ENCODE results near the gene CHRNA3. TPM values are rescaled to one million over a fixed set of nuclear protein-coding genes. Genes with fewer than 3 reads are reported as not detected.
A peak's percentile ranks its signal among the peaks of the same experiment; 100 is the strongest.

The CHRNA3 gene
- total RNA-seq, 4 donors from 2014 or later = 1.3 TPM; not detected in 2

DNA sequence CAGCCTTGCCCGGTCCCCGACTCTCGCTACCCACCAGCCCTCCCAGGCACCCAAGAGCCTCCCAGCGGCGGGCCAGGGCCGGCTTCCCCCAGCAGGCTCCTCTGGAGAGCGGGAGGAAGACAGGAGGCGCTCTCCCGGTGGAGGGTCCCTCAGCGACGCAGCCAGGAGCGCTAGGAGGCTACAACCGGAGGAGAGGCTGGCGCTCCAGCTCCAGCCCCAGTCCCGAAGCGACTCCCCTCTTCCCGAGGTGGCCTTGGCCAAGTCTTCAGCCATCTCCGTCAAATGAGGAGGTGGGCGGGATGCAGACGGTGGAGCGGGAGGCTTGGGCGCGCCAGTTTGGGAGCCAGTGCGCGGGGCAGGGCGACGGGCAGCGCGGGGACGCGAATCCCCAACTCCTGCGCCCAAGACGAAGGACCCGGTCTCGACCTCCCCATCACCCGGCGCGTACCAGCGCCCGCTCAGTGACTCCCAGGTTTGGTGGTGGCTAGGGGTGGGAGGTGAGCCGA lies 722 bp downstream of the CHRNA3 start:
- TF ChIP-seq, protein P1, sequence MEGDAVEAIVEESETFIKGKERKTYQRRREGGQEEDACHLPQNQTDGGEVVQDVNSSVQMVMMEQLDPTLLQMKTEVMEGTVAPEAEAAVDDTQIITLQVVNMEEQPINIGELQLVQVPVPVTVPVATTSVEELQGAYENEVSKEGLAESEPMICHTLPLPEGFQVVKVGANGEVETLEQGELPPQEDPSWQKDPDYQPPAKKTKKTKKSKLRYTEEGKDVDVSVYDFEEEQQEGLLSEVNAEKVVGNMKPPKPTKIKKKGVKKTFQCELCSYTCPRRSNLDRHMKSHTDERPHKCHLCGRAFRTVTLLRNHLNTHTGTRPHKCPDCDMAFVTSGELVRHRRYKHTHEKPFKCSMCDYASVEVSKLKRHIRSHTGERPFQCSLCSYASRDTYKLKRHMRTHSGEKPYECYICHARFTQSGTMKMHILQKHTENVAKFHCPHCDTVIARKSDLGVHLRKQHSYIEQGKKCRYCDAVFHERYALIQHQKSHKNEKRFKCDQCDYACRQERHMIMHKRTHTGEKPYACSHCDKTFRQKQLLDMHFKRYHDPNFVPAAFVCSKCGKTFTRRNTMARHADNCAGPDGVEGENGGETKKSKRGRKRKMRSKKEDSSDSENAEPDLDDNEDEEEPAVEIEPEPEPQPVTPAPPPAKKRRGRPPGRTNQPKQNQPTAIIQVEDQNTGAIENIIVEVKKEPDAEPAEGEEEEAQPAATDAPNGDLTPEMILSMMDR (IDR thresholded peaks at IDR 0.05) = no peak
- no peak for TF ChIP-seq POLR2A (IDR thresholded peaks at IDR 0.05)
- peaks cover 5 to 15% of the 10 kb centered on the region in 2 donors for H3K27me3 ChIP-seq
- no peaks in the 10 kb centered on the region for H3K36me3 ChIP-seq
- H3K4me1 ChIP-seq = peaks cover 0 to 4% of the 10 kb centered on the region in 2 donors
- no peak for DNase-seq
- H3K4me3 ChIP-seq = peak overlapping the region in 1 of 2 donors; percentile 12
- no peaks in the 10 kb centered on the region for H3K9me3 ChIP-seq
- no peak overlapping the region for H3K27ac ChIP-seq
- intact Hi-C loops (cut with DNase I; ENCODE audit: low total_unique reads) = no loop called here

DNA sequence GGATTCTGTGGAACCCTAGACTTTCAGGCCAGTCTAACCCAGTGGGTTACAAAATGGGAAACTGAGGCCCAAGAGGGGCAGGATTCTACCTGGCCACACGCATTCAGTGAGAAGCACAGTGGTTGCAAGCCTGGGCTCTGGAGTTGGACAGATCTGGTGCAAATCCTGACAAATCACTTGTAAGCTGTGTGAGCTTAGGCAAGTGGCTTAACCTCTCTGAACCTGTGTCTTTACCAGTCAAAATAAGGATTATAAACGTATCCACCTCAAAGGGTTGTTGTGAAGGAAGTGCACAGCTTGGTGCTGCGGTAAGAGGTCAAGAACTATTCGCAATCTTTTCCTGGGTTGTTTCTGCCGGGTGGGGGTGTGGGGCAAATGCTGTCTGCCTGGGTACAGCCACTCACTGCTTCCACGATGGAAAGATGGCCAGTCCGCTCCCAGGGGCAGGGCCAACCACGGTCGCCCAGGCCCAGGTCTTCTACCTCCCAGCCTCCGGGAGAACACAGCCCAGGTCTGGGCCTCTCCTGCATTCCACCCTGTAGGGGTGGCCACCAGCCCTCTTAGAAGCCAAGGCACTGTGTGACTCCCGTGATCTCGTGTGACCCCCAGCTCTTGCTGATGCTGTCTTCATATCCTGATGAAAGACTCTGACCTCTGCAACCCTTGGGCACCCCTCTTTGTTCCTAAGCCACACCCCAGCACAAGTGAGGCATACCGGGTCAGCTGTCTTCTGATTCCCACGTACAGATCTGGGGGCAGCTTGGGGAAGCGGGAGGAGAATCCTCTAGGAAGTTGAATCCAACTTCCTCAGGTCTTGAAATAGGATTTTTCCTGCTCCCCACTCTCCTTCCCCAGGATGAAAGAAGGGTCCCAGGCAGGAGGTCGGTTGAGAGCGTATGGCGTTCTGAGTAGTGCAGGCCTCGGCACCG lies 1.5 kb downstream of the CHRNA3 start:
- no peak overlapping the region for H3K4me3 ChIP-seq
- H3K9me3 ChIP-seq = no peaks in the 10 kb centered on the region
- no peak for DNase-seq
- H3K27me3 ChIP-seq = peaks cover 5 to 15% of the 10 kb centered on the region in 2 donors
- H3K36me3 ChIP-seq = no peaks in the 10 kb centered on the region
- peak overlapping the region in 1 of 2 donors; percentile 29 for H3K27ac ChIP-seq
- TF ChIP-seq, protein P1 (IDR thresholded peaks at IDR 0.05) = no peak
- no peak for TF ChIP-seq POLR2A (IDR thresholded peaks at IDR 0.05)
- intact Hi-C loops (cut with DNase I; ENCODE audit: low total_unique reads) = loop anchor here (5.0 kb wide), 1 partner anchor 88 kb away; no protein-coding TSS in a partner anchor
- H3K4me1 ChIP-seq = peaks cover 0 to 4% of the 10 kb centered on the region in 2 donors

DNA sequence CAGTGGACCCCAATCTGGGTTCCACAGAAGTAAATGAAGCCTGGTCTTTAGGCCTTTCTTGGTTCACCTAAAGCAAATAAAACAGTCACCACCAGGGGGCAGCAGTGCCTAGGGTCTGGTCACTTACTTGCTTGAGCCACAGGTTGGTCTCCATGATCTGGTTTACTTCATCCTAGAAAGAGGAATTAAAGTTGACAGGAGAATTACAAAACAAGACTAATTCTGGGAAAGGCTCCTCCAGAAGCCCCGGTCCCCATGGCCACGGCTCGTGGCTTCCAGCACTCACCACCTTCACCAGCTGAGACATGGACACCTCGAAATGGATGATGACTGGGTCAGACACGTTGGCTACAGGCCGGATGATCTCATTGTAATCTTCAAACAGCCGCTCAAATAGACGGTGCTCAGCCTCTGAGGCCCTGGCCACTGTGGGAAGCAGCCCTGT lies 2.3 kb downstream of the CHRNA3 start:
- no peak overlapping the region for H3K4me3 ChIP-seq
- intact Hi-C loops (cut with DNase I; ENCODE audit: low total_unique reads) = loop anchor here (5.0 kb wide), 1 partner anchor 89 kb away; no protein-coding TSS in a partner anchor
- peaks cover 0 to 4% of the 10 kb centered on the region in 2 donors for H3K4me1 ChIP-seq
- H3K27ac ChIP-seq = peak overlapping the region in 1 of 2 donors; percentile 29
- no peaks in the 10 kb centered on the region for H3K36me3 ChIP-seq
- no peaks in the 10 kb centered on the region for H3K9me3 ChIP-seq
- DNase-seq = peak; percentile 85 to 95
- H3K27me3 ChIP-seq = peaks cover 5 to 15% of the 10 kb centered on the region in 2 donors
- TF ChIP-seq POLR2A (IDR thresholded peaks at IDR 0.05) = no peak
- TF ChIP-seq, protein P1 (IDR thresholded peaks at IDR 0.05) = peak; percentile 84 to 90 (median 88)

DNA sequence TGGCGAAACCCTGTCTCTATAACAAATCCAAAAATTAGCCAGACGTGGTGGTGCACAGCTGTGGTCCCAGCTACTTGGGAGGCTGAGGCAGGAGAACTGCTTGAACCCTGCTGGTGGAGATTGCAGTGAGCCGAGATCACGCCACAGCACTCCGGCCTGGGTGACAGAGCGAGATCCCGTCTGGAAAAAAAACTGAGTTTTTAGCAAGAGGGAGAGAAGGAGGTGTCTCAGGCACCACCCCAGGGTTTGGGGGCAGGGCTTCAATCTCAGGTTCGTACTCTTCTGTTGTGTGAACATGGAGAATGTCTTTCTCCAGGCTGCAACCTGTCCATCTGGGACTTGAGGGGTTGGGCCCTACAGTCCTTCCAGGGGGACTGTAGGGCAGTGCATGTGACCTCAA lies 2.7 kb downstream of the CHRNA3 start:
- Histone ChIP-seq H3K4me1 (peaks cover 0 to 4% of the 10 kb centered on the region in 2 donors), H3K4me3 (no peak overlapping the region), H3K36me3 (no peaks in the 10 kb centered on the region), H3K27me3 (peaks cover 5 to 15% of the 10 kb centered on the region in 2 donors), H3K27ac (no peak overlapping the region), H3K9me3 (no peaks in the 10 kb centered on the region)
- intact Hi-C loops (cut with DNase I; ENCODE audit: low total_unique reads) = loop anchor here (5.0 kb wide), 1 partner anchor 89 kb away; no protein-coding TSS in a partner anchor
- DNase-seq = no peak
- no peak for TF ChIP-seq POLR2A (IDR thresholded peaks at IDR 0.05)
- TF ChIP-seq, protein P1 (IDR thresholded peaks at IDR 0.05) = no peak
